HG03039 (cell line): ENCODE results near the gene RAB26.

Experiments
- ATAC-seq: cut with Tn5 transposase; IDR thresholded peaks from one replicate; pipeline ENCODE4 v1.9.1; 2021; ENCODE audit warnings: mild to moderate bottlenecking, moderate library complexity; ENCODE audit not compliant: unreplicated experiment

The RAB26 gene

GRCh38 chr16:2176047-2176446 is 27.6 kb downstream of the RAB26 start:
- ATAC-seq = no peak

GRCh38 chr16:2177101-2177500 is 28.7 kb downstream of the RAB26 start:
- ATAC-seq = no peak

- no peak for ATAC-seq
Measured at GRCh38 chr16:2177561-2177960, 29.1 kb downstream of the RAB26 start.

GRCh38 chr16:2178321-2179106 is 30.1 kb downstream of the RAB26 start:
- no peak for ATAC-seq

GRCh38 chr16:2179107-2179501 is 30.7 kb downstream of the RAB26 start:
- ATAC-seq = no peak

GRCh38 chr16:2179576-2179975 is 31.2 kb downstream of the RAB26 start:
- no peak for ATAC-seq

- ATAC-seq = no peak
Measured at GRCh38 chr16:2180461-2180860, 32.0 kb downstream of the RAB26 start.

GRCh38 chr16:2180962-2181923 is 32.8 kb downstream of the RAB26 start:
- ATAC-seq = no peak

- ATAC-seq = no peak
Measured at GRCh38 chr16:2181952-2182351, 33.5 kb downstream of the RAB26 start.

- ATAC-seq = no peak
Measured at GRCh38 chr16:2183671-2184070, 35.2 kb downstream of the RAB26 start.

- no peak for ATAC-seq
Measured at GRCh38 chr16:2184346-2184745, 35.9 kb downstream of the RAB26 start.

GRCh38 chr16:2184962-2185361 is 36.5 kb downstream of the RAB26 start:
- ATAC-seq = no peak

- ATAC-seq = no peak
Measured at GRCh38 chr16:2186064-2186463, 37.6 kb downstream of the RAB26 start.

GRCh38 chr16:2186505-2186904 is 38.1 kb downstream of the RAB26 start:
- ATAC-seq = no peak

GRCh38 chr16:2187212-2187611 is 38.8 kb downstream of the RAB26 start:
- no peak for ATAC-seq

GRCh38 chr16:2188395-2188794 is 40.0 kb downstream of the RAB26 start:
- ATAC-seq = no peak

GRCh38 chr16:2189252-2189893 is 40.9 kb downstream of the RAB26 start:
- ATAC-seq = no peak

GRCh38 chr16:2190002-2190658 is 41.7 kb downstream of the RAB26 start:
- no peak for ATAC-seq

GRCh38 chr16:2190659-2191445 is 42.4 kb downstream of the RAB26 start:
- no peak for ATAC-seq

GRCh38 chr16:2191446-2191706 is 43.0 kb downstream of the RAB26 start:
- no peak for ATAC-seq
